Activated CD4-positive, CD25-positive, alpha-beta regulatory T cell treated with anti-CD3 and anti-CD28 coated beads, Interleukin-2, amount 50 U/mL, for 72 hours (primary cell): ENCODE data around the gene MRPL11.

Source experiments
- DNase-seq: peaks from one replicate; pipeline ENCODE4 v3.0.0; 2021

Gene MRPL11

DNA sequence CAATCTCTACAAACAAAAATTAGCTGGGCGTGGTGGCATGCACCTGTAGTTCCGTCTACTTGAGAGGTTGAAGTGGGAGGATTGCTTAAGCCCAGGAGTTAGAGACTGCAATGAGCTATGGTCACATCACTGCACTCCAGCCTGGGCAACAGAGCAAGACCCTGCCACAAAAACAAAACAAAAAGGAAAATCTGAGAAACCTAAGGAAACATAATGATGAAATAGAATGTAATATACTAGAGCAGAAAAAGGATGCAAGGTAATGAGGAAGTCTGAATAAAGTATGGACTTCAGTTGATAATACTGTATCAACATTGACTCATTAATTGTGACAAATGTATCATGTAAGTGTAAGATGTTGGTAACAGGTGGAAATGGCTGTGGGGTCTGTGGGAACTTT lies 9.7 kb downstream of the MRPL11 start:
- DNase-seq: no peak

DNA sequence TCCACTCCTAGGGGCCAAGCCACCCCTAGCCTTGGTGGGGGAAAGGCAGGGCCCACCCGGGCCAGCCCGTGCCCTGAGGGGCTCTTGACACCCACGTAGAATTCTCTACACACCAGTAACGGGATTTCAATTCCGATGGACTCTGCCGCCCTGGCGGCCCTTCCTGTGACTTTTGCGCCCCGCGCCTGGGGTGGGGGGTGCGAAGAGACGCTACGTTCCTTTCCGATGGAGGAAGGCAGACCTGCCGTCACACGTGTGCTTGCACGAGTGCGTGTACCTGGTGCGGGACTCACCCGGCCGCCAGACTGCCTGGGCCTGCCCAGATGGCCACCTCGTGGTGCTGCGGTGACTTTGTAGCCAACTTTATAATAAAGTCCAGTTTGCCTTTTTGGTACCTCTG lies 12.3 kb downstream of the MRPL11 start:
- DNase-seq: no peak

GRCh38 chr11:66421492-66422205 lies 17.0 kb downstream of the MRPL11 start:
- peak; percentile 80 for DNase-seq

DNA sequence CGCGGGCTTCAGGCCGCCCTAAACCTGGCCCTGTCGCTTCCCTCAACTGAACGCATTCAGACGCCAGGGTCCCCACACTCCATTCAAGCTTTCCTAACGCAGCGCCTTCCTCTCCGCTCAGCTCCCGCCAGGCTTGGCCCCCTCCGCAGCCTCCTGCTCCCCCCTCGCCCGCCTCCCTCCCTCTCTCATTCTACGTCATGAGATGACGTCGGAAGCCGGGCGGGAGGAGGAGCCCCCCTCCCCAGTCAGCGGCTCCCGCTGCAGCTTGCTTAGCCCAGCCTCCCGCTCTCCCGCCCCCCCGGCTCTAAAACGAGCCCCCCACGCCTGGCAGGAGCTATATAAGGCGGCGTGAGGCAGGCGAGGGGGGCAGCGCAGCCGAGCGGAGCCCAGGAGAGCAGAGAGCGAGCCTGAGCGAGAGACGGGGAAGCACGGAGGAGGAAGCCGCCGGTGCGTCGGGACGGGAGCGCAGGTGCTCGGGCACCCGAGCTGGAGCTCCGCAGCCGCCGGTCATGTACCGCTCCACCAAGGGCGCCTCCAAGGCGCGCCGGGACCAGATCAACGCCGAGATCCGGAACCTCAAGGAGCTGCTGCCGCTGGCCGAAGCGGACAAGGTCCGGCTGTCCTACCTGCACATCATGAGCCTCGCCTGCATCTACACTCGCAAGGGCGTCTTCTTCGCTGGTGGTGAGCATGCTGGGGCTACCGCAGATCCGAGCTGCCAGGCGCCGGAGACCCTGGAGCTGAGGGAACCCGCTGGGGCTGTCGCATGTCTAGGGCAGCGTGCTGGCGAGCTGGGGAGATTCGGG lies 17.8 kb downstream of the MRPL11 start, which contains the start of gene NPAS4:
TSS of gene NPAS4 (plus strand) at position 365 of the 806 bp plus-strand sequence. CDS start at position 510, 145 bp downstream.
- no peak for DNase-seq

DNA sequence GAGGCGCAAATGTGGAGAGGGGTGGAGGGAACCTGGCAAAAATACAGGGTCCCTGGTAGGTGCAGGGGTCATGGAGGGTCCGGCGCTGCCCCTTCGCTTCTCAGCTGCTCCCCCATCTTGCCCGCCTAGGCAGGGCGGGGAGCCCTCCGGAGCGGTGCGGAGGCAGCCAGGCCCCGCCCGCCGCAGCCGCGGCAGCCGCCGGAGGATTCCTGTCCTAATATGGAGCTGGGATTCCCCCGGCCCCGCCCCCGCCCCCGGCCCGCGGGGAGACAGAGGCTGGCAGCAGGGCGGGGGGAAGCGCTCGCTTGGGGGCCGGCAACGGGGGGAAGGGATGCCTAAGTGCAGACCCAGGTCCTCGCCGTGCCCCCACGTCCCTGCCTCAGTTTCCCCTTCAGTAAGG lies 18.8 kb downstream of the MRPL11 start:
- no peak for DNase-seq

- no peak for DNase-seq
These were observed 19.7 kb downstream of the MRPL11 start for GRCh38 chr11:66418986-66419308.

- peak; percentile 67 for DNase-seq
These were observed 20.3 kb downstream of the MRPL11 start for GRCh38 chr11:66418168-66418985.

DNA sequence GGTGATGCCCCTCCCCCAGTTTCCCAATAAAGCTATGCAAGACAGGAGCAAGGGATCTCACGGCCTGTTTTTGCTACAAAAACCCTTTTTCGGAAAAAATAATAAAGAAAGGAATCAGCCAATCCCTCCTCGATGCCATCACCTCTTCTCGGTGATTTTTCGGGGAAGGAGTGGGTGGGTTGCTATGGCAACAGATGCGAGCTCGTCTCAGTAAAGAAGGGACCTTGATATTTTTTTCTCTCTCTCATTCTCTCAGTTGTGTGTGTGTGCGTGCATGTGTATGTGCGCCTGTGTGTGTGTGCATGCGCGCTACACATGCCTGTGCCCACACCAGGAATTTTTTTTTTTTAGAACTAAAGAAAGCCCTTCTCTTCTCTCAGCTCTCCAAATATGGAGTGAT lies 21.6 kb downstream of the MRPL11 start:
- no peak for DNase-seq

DNA sequence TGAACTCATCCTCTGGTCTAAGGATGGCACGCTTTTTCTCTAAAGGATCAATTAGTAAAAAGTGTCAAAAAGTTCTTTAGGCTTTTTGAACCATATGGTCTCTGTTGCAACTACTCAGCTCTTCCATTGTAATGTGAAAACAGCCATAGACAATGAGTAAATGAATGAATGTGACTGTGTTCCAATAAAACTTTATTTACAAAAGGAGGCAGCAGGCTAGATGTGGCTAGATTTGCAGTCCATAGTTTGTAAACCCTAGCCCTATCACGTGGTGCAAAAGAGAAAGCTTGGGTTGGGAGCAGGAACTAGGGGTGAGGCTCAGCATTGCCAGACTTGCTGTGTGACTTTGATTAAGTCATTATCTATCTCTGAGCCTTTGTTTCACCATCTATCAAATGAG lies 23.2 kb downstream of the MRPL11 start:
- no peak for DNase-seq

DNA sequence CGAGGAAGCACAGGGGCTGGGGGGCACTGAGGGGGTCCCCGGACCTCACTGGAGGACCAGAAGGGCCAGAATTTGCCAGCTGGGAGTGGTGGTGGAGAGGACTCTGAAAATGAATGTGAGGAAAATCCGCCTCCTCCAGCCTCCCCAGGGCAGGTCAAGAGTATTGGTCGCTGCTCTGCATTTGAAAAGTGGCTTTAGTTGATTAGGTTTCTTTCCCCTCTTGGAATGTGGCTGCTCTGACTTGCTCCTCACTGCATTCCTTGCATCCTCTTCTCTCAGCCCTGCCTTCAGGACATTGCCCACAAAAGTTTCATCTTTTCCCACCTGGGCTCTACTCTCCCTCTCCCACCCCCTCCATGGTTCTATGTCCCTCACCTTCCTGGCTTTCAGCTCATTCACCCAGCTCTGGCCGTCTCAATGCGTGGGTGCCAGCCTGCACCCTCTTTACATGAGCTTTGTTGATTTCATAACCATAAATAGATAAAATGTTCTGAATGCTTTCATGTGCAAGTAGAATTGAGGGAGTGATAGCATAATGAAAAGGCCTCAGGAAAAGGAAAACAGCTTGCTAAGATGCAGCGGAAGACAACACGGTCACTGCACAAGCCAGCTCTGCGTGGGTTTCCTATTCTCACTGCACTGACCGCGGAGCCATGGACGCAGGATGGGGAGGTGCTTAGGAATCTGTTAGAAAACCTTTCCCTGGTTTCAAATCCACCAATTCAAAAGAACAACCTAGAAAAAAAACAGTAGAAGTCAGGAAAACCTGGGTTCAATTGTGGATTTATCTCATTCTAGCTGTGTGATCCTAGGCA lies 24.3 kb downstream of the MRPL11 start:
- DNase-seq: no peak

DNA sequence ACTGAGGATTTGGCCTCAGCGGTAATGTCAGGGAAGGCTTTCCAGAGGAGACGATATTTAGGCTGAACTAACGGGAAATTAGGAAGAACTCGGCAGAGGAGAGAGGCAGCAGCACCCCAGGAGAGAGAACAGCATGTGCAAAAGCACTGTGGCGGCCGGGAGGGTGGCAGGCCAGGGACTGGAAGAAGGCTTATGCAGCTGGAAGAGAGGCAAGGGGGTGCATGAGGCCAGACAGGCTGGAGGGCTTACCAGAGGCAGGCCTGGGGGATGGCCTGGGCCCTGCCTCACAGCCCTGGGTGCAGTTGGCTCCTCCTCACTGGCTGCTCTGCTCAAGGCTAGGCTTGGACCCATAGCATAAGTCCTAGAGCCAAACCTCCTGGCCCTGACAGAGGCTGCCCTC lies 25.5 kb downstream of the MRPL11 start:
- DNase-seq: no peak

- DNase-seq: no peak
These were observed 26.5 kb downstream of the MRPL11 start for GRCh38 chr11:66412110-66412509.

DNA sequence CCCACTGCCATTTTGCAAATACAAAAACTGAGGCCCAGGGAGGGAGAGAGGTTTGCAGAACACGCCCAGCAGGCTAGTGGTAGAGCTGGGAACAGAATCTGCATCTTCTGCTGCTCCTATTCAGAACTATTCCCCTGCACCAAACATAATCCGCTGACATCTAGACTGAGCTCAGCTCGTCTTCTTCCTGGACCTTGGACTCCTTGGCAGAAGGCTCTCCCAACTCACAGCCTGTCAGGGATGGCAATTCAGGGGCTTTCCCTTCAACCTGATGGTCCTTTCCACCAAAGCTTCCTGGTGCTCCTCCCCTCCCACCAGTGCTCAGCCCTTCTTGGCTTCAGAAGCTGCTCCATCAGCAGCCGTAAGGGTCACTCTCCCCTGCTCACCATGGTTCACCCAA lies 27.3 kb downstream of the MRPL11 start:
- no peak for DNase-seq

DNA sequence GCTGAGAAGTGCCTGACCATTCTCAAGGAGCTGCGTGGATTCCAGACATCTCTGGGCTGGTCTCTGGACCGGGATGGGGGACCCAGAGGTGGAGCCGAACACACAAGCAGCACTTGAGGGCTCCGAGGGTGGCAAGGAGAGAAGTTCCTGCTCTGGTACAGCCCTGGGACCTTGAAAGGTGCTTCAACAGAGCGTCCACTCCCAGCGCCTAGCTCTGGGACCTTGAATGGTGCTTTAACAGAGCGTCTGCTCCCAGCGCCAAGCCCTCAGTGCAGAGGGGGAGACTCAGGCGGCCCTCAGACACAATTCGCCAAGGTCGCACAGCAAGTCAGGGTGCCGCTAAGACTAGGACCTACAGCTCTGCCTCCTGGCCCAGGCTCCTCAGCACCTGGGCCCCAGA lies 28.5 kb downstream of the MRPL11 start:
- DNase-seq: no peak

DNA sequence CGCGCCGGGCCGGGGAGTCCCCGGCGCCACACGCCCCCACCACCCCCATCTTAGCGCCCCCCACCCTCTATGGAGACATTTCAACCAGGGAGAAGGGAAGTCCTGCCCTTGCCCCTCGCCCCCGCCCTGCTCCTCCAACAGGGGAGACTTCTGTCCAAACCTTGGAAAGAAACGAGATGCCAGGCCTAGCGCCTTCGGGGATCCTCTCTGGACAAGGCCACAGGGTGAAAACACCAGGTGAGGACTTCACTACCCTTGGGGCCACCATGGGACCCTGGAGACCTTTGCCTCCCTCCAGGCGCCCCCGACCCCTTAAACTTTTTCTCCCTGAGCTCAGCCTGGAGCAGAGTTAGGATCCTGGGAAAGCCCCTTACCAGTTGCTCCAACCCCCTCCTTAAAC lies 29.4 kb downstream of the MRPL11 start:
- no peak for DNase-seq

DNA sequence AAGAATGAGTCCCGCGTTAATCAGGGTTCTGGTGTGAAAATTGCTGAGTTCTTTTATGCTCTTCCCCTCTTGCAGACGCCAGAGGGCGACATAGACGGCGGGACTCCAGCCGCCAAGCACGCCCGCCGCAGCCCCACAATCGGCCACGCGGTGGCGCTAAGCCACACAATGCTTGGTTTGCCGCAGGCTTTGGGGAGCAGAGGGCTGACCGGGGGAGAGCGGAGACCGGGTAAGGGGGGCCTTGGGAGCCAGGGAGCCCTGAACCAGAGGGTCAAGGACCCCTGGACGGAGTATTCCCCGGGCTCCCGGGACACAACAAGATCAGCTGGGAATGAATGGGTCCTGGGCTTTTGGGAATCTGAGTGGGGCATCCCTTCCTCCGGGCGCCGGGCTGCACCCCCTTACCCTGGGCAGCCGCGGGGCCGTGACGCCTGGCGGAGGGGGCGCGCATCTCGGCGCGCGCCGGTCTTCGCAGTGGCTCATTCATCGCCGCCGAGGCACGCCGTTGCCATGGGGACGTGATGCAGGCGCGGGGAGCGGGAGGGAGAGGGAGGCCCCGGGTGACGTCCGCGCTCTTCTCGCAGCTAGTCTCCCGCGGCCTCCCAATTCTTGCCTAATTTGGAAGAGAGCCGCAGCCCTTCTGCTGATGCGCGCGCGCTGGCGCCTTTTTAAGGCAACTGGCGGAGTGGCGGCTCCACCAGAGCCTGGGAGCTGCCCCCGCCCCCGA lies 30.0 kb downstream of the MRPL11 start:
- peak; percentile 97 for DNase-seq

DNA sequence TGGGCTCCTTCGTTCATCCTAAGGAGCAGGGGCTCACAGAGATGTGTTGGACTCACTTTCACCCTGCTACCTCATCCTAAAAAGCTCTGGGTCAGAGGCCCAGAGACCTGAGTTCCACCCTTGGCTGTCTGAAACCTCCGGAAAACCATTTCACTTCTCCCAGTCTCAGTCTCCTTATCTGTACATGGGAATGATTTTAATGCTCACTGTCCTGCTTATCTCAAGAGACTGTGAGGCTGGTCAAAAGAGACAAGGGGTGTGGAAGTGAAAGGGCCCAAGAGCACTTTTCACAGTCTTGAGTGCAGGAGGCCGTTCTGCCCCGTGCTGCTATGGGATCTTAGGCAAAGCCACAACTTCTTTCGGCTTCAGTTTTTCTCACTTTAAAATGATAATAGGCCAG lies 31.0 kb downstream of the MRPL11 start:
- DNase-seq: no peak

GRCh38 chr11:66393954-66394353 lies 44.7 kb downstream of the MRPL11 start:
- DNase-seq: no peak

DNA sequence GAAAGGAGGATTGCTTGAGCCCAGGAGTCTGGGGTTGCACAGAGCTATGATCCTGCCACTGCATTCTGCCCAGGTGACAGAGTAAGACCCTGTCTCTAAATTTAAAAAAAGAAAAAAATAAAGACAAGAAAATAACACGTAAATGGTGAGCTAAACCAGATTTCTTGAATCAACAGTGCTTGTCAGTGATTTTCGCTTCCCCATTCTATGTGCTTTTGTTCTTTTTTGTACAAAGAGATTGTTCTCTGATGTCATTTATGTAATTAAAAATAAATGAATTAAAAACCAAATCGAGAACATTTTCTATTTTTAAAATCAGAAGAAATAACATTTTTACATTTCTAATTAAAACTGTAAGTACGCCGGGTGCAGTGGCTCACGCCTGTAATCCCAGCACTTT lies 47.3 kb downstream of the MRPL11 start:
- no peak for DNase-seq

DNA sequence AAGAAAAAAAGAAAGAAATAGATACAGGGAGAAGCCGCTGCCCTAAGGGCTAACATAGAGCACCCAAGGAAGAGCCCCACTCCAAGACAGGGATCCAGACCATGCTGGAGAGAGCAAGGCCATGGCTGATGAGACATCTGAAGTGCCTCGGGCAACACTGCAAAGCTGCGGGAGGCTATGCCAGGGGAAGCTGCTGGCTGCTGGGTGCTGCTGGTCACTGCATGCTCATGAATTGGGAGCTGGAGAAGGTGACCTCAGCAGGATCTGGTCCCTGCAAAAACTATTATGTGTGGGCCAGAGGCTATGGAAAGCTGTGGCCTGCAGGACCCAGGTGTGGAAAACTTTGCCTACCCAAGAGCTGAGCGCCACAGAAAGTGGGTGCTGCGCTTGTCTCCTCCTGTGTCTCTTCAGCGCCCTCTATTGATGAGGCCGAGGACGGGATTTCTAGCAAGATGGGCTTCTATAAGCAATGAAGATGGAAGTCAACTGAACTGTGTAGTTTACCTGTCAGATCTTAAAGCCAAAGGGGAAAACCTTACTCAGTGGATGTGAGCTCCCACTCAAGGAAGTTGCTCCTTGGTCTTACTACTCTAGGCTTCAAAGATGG lies 49.8 kb downstream of the MRPL11 start:
- DNase-seq: peak; percentile 63
